T1000 (cell line): Measurements from ENCODE around the gene UAP1L1.
"Not testable (repeated sequence)": the region's sequence is repeated elsewhere in the genome, so short reads cannot be mapped to it uniquely, and the experiment has no call there.

ENCODE experiments used
- DNase-seq: peaks from one replicate; lab custom pipeline; 2025; ENCODE audit warnings: mixed read lengths; lab: John Stamatoyannopoulos, UW

The UAP1L1 gene

DNA sequence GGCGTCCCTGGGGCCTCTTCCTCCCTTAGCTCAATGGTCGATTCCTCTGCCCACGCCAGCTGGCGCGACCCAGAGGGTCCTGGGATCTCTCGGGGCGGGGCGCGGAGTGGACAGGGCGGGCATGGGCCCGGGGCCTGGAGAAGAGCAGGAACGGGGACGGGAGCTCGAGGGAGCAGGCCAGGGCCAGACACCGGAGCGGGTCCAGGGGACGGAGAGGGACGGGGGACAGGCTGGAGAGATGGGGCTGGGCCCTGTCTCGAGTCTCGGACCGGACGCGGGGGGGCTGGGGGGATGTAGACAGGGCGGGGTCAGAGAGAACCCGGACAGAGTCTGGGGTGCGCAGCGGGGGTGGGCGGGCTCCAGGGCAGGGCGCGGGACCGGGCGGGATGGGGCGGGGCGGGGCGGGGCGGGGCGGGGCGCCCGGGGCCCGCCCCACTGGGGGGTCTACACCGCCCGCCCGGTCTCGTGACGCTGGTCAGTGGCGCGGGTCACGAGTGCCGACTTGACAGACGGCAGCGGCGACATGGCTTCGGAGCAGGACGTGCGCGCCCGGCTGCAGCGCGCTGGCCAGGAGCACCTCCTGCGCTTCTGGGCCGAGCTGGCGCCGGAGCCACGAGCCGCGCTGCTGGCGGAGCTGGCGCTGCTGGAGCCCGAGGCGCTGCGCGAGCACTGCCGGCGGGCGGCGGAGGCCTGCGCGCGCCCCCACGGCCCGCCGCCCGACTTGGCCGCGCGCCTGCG is at the start of gene UAP1L1:
Gene UAP1L1, plus strand, starts transcription at position 508 of the 738 bp plus-strand sequence. Its CDS starts 16 bp downstream, at position 524.
- peak; percentile 18 for DNase-seq

GRCh38 chr9:137028263-137029057 is 48.9 kb upstream of the UAP1L1 start:
- DNase-seq = peak; percentile 15

GRCh38 chr9:137029058-137029936 is 48.0 kb upstream of the UAP1L1 start:
- DNase-seq = peak; percentile 49

DNA sequence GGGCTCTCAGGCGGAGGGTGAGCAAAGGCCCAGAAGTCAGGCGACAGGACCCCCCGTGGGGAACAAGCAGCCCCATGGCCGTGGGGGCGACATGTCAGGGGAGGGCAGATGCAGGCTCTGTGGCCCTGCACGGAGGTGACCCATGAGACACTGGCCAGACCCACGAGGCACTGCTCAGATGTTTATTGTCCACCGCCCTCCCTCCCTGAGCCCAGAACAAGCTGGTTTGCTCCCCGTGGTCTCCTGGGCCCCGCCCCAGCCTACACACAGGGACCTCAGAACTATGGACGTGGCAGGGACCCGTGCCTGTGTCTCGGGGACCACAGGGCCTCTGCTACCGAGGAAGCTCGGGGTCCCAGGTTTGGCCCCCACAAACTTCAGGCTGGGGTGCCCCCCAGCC is 47.3 kb upstream of the UAP1L1 start:
- DNase-seq = no peak

GRCh38 chr9:137030538-137031527 is 46.5 kb upstream of the UAP1L1 start:
- no peak for DNase-seq

- no peak for DNase-seq
Measured at GRCh38 chr9:137031904-137032640, 45.2 kb upstream of the UAP1L1 start, which contains the start of gene FUT7. TSS of gene FUT7 (minus strand) at chr9:137032088. CDS start at chr9:137031991, 97 bp downstream.

- DNase-seq = no peak
Measured at GRCh38 chr9:137032858-137033257, 44.5 kb upstream of the UAP1L1 start.

DNA sequence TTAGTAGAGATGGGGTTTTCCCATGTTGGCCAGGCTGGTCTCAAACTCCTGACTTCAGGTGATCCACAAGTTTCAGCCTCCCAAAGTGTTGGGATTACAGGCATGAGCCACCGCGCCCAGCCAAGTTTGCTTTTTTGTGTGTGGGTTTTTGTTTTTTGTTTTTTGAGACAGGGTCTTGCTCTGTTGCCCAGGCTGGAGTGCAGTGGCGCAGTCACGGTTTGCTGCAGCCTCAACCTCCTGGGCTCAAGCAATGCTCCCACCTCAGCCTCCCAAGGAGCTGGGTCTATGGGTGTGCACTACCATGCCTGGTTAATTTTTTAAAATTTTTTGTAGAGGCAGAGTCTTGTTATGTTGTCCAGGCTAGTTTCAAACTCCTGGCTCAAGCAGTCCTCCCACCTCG is 43.8 kb upstream of the UAP1L1 start:
- DNase-seq = not testable (repeated sequence)

DNA sequence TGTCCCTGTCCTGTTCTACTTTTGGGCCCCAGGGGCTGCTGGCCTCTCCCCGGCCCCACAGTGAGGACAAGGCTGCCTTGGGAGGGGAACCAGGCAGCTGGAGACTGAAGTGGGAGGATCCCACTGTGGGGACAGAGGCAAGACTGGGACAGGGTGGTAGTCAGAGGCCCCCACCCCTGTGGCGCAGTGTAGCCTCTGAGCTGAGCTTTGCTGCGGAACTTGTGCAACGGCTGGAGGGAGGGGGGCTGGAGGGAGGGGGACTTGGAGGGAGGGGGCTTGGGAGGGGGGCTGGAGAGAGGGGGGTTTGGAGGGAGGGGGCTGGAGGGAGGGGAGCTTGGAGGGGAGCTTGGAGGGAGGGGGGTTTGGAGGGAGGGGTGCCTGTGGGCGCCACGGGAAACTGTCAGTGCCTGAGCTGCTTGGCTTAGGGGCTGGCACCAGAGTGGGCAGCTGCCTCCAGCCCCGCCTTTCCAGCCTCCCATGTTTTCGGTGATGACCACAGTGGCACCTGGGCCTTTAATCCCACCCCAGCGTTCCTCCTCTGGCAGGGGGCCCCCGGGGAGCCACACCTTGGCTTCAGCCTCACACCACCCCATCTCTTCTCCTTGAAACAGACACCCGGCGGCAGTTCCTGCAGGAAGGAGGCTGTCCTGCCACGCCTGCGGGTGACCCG is 43.1 kb upstream of the UAP1L1 start:
- DNase-seq = no peak

DNA sequence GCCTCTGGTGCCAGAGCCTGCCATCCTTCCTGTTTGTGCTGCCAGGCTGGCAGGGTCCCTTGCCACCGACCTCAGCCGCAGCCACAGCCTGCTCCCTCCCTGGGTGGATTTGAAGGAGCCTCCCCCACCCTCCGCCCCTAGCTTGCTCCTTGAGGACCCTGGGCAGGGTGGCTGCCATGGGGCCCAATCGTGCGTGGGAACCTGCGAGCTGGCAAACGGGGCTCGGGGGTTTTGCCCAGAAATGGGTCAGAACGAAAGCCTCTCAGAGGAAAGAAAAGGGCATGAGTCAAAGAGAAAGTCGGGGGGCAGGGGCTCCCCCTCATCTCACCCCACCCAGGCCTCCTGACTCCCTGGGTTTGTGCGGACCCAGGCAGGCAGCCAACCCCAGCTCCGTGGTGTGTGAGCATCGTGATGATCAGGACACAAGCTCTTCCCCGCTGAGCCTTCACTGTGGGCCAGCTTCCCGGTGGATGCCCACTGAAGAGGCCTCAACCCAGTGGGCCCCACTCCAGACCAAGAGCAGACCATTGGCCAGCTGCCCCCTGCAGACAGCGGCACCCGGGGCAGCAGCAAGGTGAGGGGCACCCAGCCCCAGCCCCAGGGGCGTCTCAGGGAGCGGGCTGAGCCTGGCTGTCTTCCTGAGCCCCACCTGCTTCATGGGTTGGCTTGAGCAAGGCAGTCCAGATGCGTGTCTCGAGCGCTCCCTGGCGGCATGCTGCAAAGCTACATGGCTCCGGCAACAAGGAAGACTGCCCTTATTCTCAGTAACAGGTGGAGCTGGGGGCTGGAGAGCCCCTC is 42.4 kb upstream of the UAP1L1 start:
- DNase-seq = peak; percentile 32

- no peak for DNase-seq
Measured at GRCh38 chr9:137035507-137035834, 41.8 kb upstream of the UAP1L1 start.

- DNase-seq = no peak
Measured at GRCh38 chr9:137035937-137036336, 41.4 kb upstream of the UAP1L1 start.

- no peak for DNase-seq
Measured at GRCh38 chr9:137037035-137037434, 40.3 kb upstream of the UAP1L1 start.

DNA sequence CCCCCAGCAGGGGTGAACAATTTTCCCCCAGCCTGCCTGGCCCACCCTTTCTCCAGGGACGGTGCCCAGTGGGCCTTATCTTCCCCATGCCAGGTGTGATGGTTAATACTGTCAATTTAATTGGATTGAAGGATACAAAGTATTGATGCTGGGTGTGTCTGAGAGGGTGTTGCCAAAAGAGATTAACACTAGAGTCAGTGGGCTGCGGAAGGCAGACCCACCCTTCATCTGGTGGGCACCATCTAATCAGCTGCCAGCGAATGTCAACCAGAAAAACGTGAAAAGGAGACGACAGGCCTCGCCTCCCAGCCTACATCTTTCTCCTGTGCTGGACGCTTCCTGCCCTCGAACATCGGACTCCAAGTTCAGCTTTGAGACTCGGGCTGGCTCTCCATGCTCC is 39.8 kb upstream of the UAP1L1 start:
- DNase-seq = no peak

DNA sequence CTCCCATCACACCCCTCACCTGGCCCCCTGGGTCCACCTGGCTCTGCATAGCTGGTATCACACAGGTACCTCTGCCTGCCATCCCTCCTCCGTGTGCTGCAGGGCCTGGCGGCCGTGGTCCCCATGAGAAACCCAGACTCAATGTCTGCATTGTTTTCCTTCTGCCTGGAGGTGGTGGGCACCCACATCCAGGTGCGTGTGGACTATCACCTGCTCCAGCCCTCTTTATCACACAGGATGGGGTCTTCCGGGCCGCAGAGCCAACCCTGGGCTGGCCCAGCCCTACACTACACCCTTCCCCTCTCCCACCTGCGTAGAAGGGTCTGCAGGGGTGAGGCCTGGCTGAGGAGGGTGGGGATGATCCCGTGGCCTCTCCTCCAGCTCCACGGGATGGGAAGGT is 38.4 kb upstream of the UAP1L1 start:
- no peak for DNase-seq

- DNase-seq = no peak
Measured at GRCh38 chr9:137039611-137040366, 37.5 kb upstream of the UAP1L1 start.

DNA sequence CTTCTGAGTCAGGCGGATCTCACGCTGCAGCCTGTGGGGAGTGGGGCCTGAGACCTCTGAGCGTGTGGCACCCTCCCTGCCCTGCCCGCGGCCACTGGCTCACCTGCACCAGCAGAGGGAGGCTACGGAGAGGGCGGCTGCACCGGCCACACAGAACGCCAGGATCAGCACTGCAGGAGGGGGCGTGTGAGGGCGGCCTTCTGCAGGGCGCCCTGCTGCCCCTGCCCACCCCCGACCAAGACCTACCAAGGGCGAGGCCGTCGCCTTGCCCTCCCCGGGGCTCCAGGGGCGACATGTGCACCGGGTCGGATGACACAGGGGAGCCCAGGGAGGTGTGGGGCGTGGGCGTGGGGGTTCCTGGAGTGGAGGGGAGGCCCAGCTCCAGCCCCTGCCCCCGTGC is 36.7 kb upstream of the UAP1L1 start:
- DNase-seq = no peak

GRCh38 chr9:137041124-137041523 is 36.2 kb upstream of the UAP1L1 start:
- DNase-seq = no peak
